Measurements from ENCODE around the gene SENP1. TPM values are rescaled to one million over a fixed set of nuclear protein-coding genes. Genes with fewer than 3 reads are reported as not detected.

The SENP1 gene
- total RNA-seq, result 10 to 100 TPM; 12.7 to 20.8 (median 17.4) TPM
- long read RNA-seq, donor 1, partial matches to known transcripts, result 2 of 6 reads
- long read RNA-seq, donor 1, other reads (novel, unspliced or antisense), result 1 of 6 reads
- long read RNA-seq, donor 2, partial matches to known transcripts, result 3 of 3 reads
- long read RNA-seq, donor 2, other reads (novel, unspliced or antisense), result 0 of 3 reads

- Histone ChIP-seq H3K4me3 (peak within 1 kb of the TSS; percentile 87), H3K9me3 (no peaks in the 10 kb centered on the region), H3K4me1 (ENCODE audit: low read depth) (peaks cover 15% of the 10 kb centered on the region), H3K36me3 (ENCODE audit: low read depth) (no peaks in the 10 kb centered on the region)
- intact Hi-C loops (cut with DNase I, micrococcal nuclease), result no loop called here
- ATAC-seq (peak; percentile 96), DNase-seq (peak; percentile 88 to 94 (median 93))
- no peak for TF ChIP-seq CTCF (IDR thresholded peaks at IDR 0.05)
Measured at GRCh38 chr12:48105867-48106680, at the start of gene SENP1. TSS of gene SENP1 (minus strand) at chr12:48106079. CDS start at chr12:48101472, 4,607 bp downstream.

- Histone ChIP-seq H3K36me3 (ENCODE audit: low read depth) (no peaks in the 10 kb centered on the region), H3K9me3 (no peaks in the 10 kb centered on the region), H3K4me1 (ENCODE audit: low read depth) (peaks cover 4% of the 10 kb centered on the region), H3K4me3 (no peak overlapping the region)
- ATAC-seq (no peak), DNase-seq (no peak)
- intact Hi-C loops (cut with DNase I, micrococcal nuclease), result no loop called here
- no peak for TF ChIP-seq CTCF (IDR thresholded peaks at IDR 0.05)
Measured at GRCh38 chr12:48151103-48151771, 45.4 kb upstream of the SENP1 start.

- H3K4me3 ChIP-seq, result no peak overlapping the region
- no peak for TF ChIP-seq CTCF (IDR thresholded peaks at IDR 0.05)
- DNase-seq, result no peak
- H3K36me3 ChIP-seq (ENCODE audit: low read depth), result peaks cover 6% of the 10 kb centered on the region
- intact Hi-C loops (cut with DNase I, micrococcal nuclease), result no loop called here
- H3K9me3 ChIP-seq, result no peaks in the 10 kb centered on the region
- no peaks in the 10 kb centered on the region for H3K4me1 ChIP-seq (ENCODE audit: low read depth)
- no peak for ATAC-seq
Measured at GRCh38 chr12:48145981-48146380, 40.1 kb upstream of the SENP1 start.

DNA sequence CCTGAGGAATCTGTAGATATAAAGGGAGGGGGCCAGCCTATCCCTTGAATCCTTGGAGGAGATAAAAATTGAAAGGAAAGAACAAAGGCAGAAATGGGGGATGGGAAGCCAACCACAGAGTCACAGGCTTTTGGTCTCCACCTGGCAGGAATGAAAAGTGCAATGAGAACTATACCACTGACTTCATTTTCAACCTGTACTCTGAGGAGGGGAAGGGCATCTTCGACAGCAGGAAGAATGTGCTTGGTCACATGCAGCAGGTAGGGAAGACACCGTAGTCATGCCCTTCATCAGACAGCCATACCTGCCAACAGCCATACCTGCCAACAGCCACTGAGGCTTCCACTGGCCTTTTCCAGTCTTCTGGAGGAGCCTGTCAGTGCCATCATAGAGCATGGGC, 38.0 kb upstream of the SENP1 start:
- Histone ChIP-seq H3K9me3 (no peaks in the 10 kb centered on the region), H3K4me1 (ENCODE audit: low read depth) (no peaks in the 10 kb centered on the region), H3K36me3 (ENCODE audit: low read depth) (peaks cover 6% of the 10 kb centered on the region), H3K4me3 (no peak overlapping the region)
- no peak for TF ChIP-seq CTCF (IDR thresholded peaks at IDR 0.05)
- DNase-seq (no peak), ATAC-seq (no peak)
- intact Hi-C loops (cut with DNase I, micrococcal nuclease), result no loop called here

DNA sequence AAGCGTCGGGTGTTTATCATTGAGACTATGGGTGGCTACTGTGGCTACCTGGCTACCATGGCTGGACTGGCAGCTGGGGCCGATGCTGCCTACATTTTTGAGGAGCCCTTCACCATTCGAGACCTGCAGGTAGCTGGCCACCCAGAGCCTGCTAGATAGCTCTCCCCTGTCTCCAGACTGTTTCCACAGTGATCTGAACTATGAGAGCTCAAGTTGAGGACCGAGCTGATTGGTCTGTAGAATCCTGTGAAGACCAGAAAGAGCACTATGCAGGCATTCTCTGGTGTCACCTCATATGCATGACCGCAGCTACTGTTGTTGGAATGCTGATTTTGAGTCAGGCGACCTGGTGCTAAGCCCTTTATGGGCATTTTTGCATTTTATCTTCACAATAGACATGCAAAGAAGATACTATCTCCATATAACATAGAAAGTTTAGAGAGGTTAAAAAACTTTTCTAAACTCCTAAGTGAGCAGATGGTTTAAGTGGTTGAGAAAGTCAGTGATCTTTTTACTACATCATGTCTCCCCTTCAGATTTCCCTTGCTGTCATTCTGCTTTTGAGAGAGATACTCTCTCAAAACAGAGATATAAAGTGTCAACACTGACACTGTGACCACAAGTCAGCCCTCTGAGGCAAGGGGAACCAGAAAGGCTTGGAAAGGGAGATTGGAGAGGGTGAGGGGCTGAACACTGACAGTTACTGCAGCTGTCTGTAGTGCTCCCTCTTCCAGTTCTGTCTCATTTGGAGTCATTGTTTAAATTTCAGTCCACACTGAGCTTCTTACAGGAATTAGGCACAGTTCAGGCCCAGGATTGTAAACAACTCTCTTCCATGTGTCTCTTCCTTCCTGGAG, 37.2 kb upstream of the SENP1 start:
- DNase-seq (no peak), ATAC-seq (no peak)
- Histone ChIP-seq H3K9me3 (no peaks in the 10 kb centered on the region), H3K36me3 (ENCODE audit: low read depth) (peaks cover 6% of the 10 kb centered on the region), H3K4me3 (no peak overlapping the region), H3K4me1 (ENCODE audit: low read depth) (no peaks in the 10 kb centered on the region)
- no peak for TF ChIP-seq CTCF (IDR thresholded peaks at IDR 0.05)
- intact Hi-C loops (cut with DNase I, micrococcal nuclease), result no loop called here
